Nephron (organoid): ENCODE results near the gene ZNF792.
"Not testable (repeated sequence)": the region's sequence is repeated elsewhere in the genome, so short reads cannot be mapped to it uniquely, and the experiment has no call there.

Experiments used
- H3K27ac Mint-ChIP-seq, 3 experiments: 2 replicates each; pipeline ENCODE4 v1.8.0; 2020; ENCODE audit warnings: mixed read lengths in 3 of 3, mild to moderate bottlenecking in 2 of 3, moderate library complexity in 1 of 3
- H3K27me3 Mint-ChIP-seq: 2 replicates; pipeline ENCODE4 v1.8.0; 2021; ENCODE audit warnings: low read depth, mild to moderate bottlenecking, moderate library complexity, mixed read lengths
- H3K36me3 Mint-ChIP-seq: 2 replicates; pipeline ENCODE4 v1.8.0; 2020; ENCODE audit warnings: low read depth, mixed read lengths
- H3K4me1 Mint-ChIP-seq: 2 replicates; pipeline ENCODE4 v1.8.0; 2020; ENCODE audit warnings: mixed read lengths
- H3K4me3 Mint-ChIP-seq, 3 experiments: 2 replicates each; pipeline ENCODE4 v1.8.0; 2020; ENCODE audit warnings: mild to moderate bottlenecking in 3 of 3, mixed read lengths in 3 of 3, moderate library complexity in 2 of 3
- H3K9me3 Mint-ChIP-seq: 2 replicates; pipeline ENCODE4 v1.8.0; 2020; ENCODE audit warnings: mixed read lengths
- TF ChIP-seq, protein P1 (sequence below), 3 experiments: fragments of 200-600 bp; sonication (generic); IDR thresholded peaks; one replicate each; pipeline ENCODE4 v1.5.0; 2021; ENCODE audit warnings: antibody characterized with exemption in 3 of 3; ENCODE audit not compliant: unreplicated experiment in 3 of 3

The ZNF792 gene

DNA sequence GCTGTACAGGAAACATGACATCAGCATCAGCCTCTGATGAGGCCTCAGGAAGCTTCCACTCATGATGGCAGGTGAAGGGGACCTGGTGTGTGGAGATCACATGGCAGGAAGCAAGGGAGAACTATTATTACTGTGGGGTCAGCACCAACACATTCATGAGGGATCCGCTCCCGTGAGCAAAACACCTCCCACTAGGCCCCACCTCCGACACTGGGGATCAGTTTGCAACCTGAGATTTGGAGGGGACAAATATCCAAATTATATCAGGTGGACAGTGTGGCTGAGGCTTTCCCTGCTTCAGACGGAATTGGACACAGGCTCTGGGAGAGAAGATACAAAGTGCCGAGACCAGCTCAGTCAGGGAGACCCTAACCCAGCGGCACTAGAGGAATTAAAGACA, 5.7 kb upstream of the ZNF792 start:
- TF ChIP-seq, protein P1, sequence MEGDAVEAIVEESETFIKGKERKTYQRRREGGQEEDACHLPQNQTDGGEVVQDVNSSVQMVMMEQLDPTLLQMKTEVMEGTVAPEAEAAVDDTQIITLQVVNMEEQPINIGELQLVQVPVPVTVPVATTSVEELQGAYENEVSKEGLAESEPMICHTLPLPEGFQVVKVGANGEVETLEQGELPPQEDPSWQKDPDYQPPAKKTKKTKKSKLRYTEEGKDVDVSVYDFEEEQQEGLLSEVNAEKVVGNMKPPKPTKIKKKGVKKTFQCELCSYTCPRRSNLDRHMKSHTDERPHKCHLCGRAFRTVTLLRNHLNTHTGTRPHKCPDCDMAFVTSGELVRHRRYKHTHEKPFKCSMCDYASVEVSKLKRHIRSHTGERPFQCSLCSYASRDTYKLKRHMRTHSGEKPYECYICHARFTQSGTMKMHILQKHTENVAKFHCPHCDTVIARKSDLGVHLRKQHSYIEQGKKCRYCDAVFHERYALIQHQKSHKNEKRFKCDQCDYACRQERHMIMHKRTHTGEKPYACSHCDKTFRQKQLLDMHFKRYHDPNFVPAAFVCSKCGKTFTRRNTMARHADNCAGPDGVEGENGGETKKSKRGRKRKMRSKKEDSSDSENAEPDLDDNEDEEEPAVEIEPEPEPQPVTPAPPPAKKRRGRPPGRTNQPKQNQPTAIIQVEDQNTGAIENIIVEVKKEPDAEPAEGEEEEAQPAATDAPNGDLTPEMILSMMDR (IDR thresholded peaks at IDR 0.05; ENCODE audit: unreplicated experiment in 3 of 3) = no peak
- Mint-ChIP-seq H3K36me3 (peaks cover 3% of the 10 kb centered on the region), H3K4me1 (peaks cover 6% of the 10 kb centered on the region), H3K27me3 (peaks cover 11% of the 10 kb centered on the region), H3K4me3 (no peak overlapping the region), H3K9me3 (peaks cover 17% of the 10 kb centered on the region), H3K27ac (no peak overlapping the region)

DNA sequence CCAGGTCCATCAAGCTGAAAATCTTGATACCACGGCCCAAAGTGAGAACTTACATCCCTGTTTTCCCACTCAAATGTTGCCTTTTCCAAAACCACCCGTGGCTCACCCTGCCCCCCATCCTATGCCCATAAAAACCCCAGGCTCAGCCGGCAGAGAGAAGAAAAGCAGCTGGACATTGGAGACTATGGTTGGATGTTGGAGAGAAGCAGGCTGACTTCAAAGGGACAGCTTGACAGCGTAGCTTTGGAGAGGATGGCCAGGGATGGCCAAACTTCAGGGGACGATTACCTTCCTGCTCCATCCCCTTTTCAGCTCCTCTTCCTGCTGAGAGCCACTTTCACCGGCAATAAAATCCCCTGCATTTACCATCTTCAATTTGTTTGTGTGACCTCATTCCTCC, 3.5 kb upstream of the ZNF792 start:
- Mint-ChIP-seq H3K27me3 (peaks cover under 1% of the 10 kb centered on the region), H3K27ac (no peak overlapping the region), H3K4me3 (peak overlapping the region in 1 of 3 experiments; percentile 62), H3K36me3 (peaks cover 12% of the 10 kb centered on the region), H3K4me1 (peaks cover 8% of the 10 kb centered on the region), H3K9me3 (peaks cover 25% of the 10 kb centered on the region)
- TF ChIP-seq, protein P1 (IDR thresholded peaks at IDR 0.05; ENCODE audit: unreplicated experiment in 3 of 3) = no peak

DNA sequence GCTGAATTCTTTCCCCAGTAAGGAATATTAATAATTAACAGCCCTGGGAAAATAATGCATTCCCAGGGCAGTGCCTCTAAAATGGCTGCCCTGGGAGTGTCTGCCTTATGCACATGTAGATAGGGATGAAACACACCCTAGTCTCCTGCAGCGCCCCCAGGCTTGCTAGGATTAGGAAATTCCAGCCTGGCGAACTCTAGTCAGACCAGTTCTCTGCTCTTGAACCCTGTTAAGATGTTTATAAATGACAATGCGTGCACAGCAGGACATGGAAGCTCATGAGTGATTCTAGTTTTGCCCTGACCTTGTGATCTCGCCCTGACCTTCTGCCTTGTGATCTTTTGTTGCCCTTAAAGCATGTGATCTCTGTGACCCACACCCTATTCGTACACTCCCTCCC, 1.5 kb upstream of the ZNF792 start:
- H3K27me3 Mint-ChIP-seq, H3K27ac Mint-ChIP-seq: not testable (repeated sequence)
- Mint-ChIP-seq H3K9me3 (peaks cover 36% of the 10 kb centered on the region), H3K4me1 (peaks cover 15% of the 10 kb centered on the region), H3K4me3 (peak overlapping the region; percentile 77 to 87 (median 82)), H3K36me3 (peaks cover 32% of the 10 kb centered on the region)

DNA sequence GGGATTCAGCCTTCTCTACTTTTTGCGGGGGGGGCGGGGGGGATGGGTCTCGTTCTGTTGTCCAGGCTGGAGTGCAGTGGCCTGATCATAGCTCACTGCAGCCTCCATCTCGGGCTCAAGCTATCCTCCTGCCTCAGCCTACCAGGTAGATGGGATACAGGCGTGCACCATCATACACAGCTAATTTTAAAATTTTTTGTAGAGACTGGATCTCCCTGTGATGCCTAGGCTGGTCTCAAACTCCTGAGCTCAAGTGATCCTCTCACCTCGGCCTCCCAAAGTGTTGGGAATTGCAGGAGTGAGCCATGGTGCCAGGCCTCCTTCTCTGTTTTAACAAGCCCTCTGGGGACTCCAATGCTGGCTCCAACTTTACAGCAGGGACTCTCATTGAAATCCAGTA, 569 bp upstream of the ZNF792 start:
- Mint-ChIP-seq H3K9me3 (peaks cover 36% of the 10 kb centered on the region), H3K4me3 (peak overlapping the region; percentile 77 to 87 (median 82)), H3K36me3 (peaks cover 42% of the 10 kb centered on the region), H3K4me1 (peaks cover 15% of the 10 kb centered on the region), H3K27me3 (no peaks in the 10 kb centered on the region), H3K27ac (no peak overlapping the region)
- TF ChIP-seq, protein P1 (IDR thresholded peaks at IDR 0.05; ENCODE audit: unreplicated experiment in 3 of 3) = no peak

DNA sequence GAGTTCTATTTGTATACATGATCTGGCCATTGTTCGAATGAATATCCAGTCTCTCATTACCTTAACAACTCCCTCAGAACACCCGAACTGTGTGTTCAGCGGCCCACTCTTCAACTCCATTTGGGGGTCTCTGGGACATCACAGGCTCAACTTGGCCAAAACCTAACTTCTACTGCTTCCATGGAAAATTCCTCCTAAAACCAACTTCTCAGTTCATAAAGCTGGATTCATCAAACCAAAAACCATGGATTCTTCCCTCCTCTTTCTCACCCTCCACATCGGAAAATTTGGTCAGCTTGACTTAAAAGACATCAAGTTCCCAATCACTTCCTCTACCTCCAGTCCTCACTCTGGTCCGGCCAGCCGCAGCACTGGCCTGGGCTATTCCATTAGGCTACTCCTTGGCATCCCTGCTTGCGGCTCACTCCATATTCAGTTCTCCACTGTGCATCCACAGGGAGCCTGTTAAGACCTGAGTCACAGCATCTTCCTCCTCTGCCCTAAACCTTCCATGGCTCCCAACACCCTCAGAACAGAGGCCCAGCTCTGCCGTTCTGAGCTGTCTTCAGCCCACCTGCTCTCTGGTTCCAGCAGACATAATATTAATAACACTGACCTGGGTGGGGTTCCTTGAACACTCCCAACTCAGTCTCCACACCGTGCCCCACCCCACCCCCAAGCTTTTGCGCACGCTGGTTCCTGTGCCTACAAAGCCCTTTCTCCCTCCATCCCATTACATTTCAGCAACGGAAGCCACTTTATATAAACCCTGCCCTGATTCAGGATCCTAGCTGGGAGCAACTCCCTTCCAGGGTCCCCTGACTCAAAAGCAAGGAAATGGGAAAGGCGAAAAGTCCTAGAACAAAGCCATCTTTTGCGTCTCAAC, 1.1 kb downstream of the ZNF792 start:
- H3K4me3 Mint-ChIP-seq = peak overlapping the region; percentile 91 to 93 (median 91)

More for the DNA sequence above, 1.1 kb downstream of the ZNF792 start:
- Mint-ChIP-seq H3K36me3 (peaks cover 58% of the 10 kb centered on the region), H3K4me1 (peaks cover 15% of the 10 kb centered on the region), H3K27ac (peak overlapping the region; percentile 25 to 76 (median 39)), H3K9me3 (peaks cover 53% of the 10 kb centered on the region), H3K27me3 (no peaks in the 10 kb centered on the region)
- TF ChIP-seq, protein P1 (IDR thresholded peaks at IDR 0.05; ENCODE audit: unreplicated experiment in 3 of 3) = no peak
